ENCODE data around the gene DTL. TPM values are rescaled to one million over a fixed set of nuclear protein-coding genes. Genes with fewer than 3 reads are reported as not detected.
A peak's percentile ranks its signal among the peaks of the same experiment; 100 is the strongest.
"Not testable (repeated sequence)": the region's sequence is repeated elsewhere in the genome, so short reads cannot be mapped to it uniquely, and the experiment has no call there.

DTL gene
- 90.4 and 99.5 TPM in 2 replicates for total RNA-seq

DNA sequence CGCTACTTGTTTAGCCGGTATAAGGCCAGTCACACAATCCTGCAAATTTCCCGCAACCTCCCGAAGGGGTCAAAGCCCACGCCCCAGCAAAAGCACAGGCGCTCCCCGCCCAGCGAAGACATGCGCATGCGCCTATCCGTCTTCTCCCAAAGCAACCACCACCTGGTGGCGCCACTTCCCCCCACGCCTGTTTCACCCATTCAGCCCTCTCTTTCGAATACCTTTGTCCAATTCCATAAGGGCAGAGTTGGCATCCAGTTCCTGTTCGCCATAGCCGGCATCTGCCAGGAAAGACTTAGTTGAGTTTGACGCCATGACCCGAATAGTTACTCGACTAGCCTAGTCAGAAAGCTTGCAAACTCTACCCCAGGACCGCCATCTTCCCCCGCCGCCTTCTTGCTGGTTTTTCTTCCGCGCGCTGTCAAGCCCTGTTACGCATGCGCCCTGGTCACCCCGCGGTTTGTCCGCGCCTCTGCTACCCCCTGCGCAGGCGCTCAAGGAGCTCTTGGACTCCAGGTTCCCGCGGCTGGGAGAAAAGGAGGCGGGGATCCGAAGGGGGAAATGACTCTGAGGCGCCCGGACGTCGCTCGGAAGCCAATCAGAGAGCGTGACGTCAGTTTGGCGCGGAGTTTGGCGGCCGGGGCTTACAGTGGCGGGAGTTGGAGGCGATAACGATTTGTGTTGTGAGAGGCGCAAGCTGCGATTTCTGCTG, at the start of gene DTL, which contains the start of gene INTS7:
Gene DTL, plus strand, starts transcription at position 626 of the 712 bp plus-strand sequence. CDS start 143 bp downstream, outside the sequence.
Gene INTS7, minus strand, starts transcription at position 435 of the 712 bp plus-strand sequence. Its CDS starts 120 bp downstream, at position 315.
- H3K36me3 Mint-ChIP-seq (ENCODE audit: low read depth): peaks cover 37% of the 10 kb centered on the region
- peak within 1 kb of the TSS; percentile 99 for H3K27ac Mint-ChIP-seq
- H3K4me3 Mint-ChIP-seq: peak within 1 kb of the TSS; percentile 98
- H3K4me1 Mint-ChIP-seq: peaks cover 60% of the 10 kb centered on the region
- intact Hi-C loops (cut with micrococcal nuclease): loop anchor here (1.0 to 10.0 kb wide), 11 partner anchors 23 to 820 kb away; partner anchors contain the start of genes ATF3, FLVCR1, LPGAT1 and NEK2
- DNase-seq: peak; percentile 100
- peaks cover 3% of the 10 kb centered on the region for H3K27me3 Mint-ChIP-seq
- H3K9me3 Mint-ChIP-seq: no peaks in the 10 kb centered on the region

DNA sequence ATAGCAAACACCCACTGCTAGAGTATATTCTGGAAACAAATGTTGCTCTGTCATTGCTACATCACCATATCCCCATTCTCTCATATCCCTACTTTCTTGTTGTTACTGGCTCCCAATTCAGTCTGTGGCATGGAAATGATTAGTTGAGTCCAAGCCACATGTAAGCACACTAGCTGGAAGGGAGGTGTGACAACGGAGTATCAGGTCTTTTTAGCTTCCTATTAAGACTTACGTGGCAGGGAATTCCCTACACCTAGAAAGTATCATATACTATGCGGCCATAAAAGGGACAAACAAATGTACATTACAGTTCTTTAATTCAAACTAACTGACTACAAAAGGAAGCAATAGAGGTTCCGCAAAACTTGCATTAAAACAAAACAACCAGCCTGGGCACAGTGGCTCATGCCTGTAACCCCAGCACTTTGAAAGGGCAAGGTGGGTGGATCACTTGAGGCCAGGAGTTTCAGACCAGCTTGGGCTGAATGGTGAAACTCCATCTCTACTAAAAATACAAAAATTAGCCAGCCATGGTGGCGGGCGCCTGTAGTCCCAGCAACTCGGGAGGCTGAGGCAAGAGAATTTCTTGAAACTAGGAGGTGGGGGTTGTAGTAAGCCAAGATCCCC, 48.8 kb upstream of the DTL start:
- intact Hi-C loops (cut with micrococcal nuclease): no loop called here
- Mint-ChIP-seq H3K9me3 (no peaks in the 10 kb centered on the region), H3K27me3 (no peaks in the 10 kb centered on the region), H3K4me1 (peaks cover 9% of the 10 kb centered on the region), H3K36me3 (ENCODE audit: low read depth) (peaks cover 37% of the 10 kb centered on the region), H3K4me3 (no peak overlapping the region), H3K27ac (no peak overlapping the region)
- DNase-seq: no peak

- Mint-ChIP-seq H3K9me3 (no peaks in the 10 kb centered on the region), H3K27me3 (no peaks in the 10 kb centered on the region), H3K36me3 (ENCODE audit: low read depth) (peaks cover 32% of the 10 kb centered on the region), H3K27ac (no peak overlapping the region), H3K4me1 (peaks cover 8% of the 10 kb centered on the region), H3K4me3 (no peak overlapping the region)
- intact Hi-C loops (cut with micrococcal nuclease): no loop called here
- DNase-seq: no peak
These were observed 43.9 kb upstream of the DTL start for GRCh38 chr1:211991695-211992094.

- DNase-seq; H3K27ac Mint-ChIP-seq; H3K4me3 Mint-ChIP-seq; intact Hi-C loops (cut with micrococcal nuclease); H3K4me1 Mint-ChIP-seq; H3K9me3 Mint-ChIP-seq; H3K27me3 Mint-ChIP-seq: not testable (repeated sequence)
- H3K36me3 Mint-ChIP-seq (ENCODE audit: low read depth): peaks cover 47% of the 10 kb centered on the region
These were observed 38.1 kb upstream of the DTL start for GRCh38 chr1:211997426-211997825.

GRCh38 chr1:212002536-212002935, 33.0 kb upstream of the DTL start:
- Mint-ChIP-seq H3K4me3 (no peak overlapping the region), H3K27me3 (no peaks in the 10 kb centered on the region), H3K27ac (no peak overlapping the region), H3K9me3 (no peaks in the 10 kb centered on the region), H3K36me3 (ENCODE audit: low read depth) (peaks cover 54% of the 10 kb centered on the region), H3K4me1 (no peaks in the 10 kb centered on the region)
- no peak for DNase-seq
- intact Hi-C loops (cut with micrococcal nuclease): no loop called here

DNA sequence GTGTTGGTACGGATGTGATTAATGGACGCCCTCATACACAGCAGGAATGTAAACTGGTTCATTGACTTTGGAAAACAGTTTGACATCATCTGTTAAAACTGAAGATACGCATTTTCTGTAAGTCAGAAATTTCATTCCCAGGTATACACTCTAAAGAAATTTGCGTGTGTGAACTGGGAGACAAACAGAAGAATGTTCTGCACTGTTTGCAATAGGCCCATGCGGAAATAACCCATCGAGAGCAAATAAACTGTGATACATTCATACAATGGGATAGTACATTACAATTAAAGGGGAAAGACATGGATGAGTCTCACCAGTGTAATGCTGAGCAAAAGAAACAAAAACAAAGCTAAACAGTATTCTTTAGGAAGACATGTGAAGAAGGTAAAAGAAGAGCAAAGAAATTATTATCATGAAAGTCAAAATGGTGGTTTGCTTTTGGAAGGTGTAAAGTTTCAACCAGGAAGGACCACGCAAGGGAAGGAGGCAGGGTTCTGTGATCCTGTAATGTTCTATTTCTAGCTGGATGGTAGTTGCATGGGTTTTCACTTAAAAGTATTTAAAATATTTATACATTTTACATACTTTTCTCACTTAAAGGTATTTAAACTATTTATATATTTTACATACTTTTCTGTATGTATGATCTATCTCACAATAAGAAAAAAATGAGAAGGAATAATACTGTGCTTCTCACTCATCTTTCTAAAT, 30.5 kb upstream of the DTL start:
- no peaks in the 10 kb centered on the region for H3K4me1 Mint-ChIP-seq
- no peak for DNase-seq
- H3K4me3 Mint-ChIP-seq: no peak overlapping the region
- intact Hi-C loops (cut with micrococcal nuclease): no loop called here
- H3K27me3 Mint-ChIP-seq: no peaks in the 10 kb centered on the region
- H3K36me3 Mint-ChIP-seq (ENCODE audit: low read depth): peaks cover 47% of the 10 kb centered on the region
- no peak overlapping the region for H3K27ac Mint-ChIP-seq
- no peaks in the 10 kb centered on the region for H3K9me3 Mint-ChIP-seq

GRCh38 chr1:212007178-212007577, 28.4 kb upstream of the DTL start:
- no peak overlapping the region for H3K27ac Mint-ChIP-seq
- H3K27me3 Mint-ChIP-seq: no peaks in the 10 kb centered on the region
- no peaks in the 10 kb centered on the region for H3K9me3 Mint-ChIP-seq
- no peak overlapping the region for H3K4me3 Mint-ChIP-seq
- intact Hi-C loops (cut with micrococcal nuclease): no loop called here
- no peak for DNase-seq
- peaks cover 3% of the 10 kb centered on the region for H3K4me1 Mint-ChIP-seq
- peaks cover 40% of the 10 kb centered on the region for H3K36me3 Mint-ChIP-seq (ENCODE audit: low read depth)

- Mint-ChIP-seq H3K4me1 (peaks cover 3% of the 10 kb centered on the region), H3K36me3 (ENCODE audit: low read depth) (peaks cover 34% of the 10 kb centered on the region), H3K9me3 (no peaks in the 10 kb centered on the region), H3K27me3 (no peaks in the 10 kb centered on the region), H3K27ac (no peak overlapping the region), H3K4me3 (no peak overlapping the region)
- intact Hi-C loops (cut with micrococcal nuclease): no loop called here
- no peak for DNase-seq
These were observed 27.7 kb upstream of the DTL start for GRCh38 chr1:212007886-212008285.

- no peaks in the 10 kb centered on the region for H3K27me3 Mint-ChIP-seq
- no peak for DNase-seq
- H3K36me3 Mint-ChIP-seq (ENCODE audit: low read depth): peaks cover 25% of the 10 kb centered on the region
- no peak overlapping the region for H3K27ac Mint-ChIP-seq
- no peaks in the 10 kb centered on the region for H3K9me3 Mint-ChIP-seq
- H3K4me3 Mint-ChIP-seq: no peak overlapping the region
- intact Hi-C loops (cut with micrococcal nuclease): no loop called here
- peaks cover 3% of the 10 kb centered on the region for H3K4me1 Mint-ChIP-seq
These were observed 26.0 kb upstream of the DTL start for GRCh38 chr1:212009561-212009960.

GRCh38 chr1:212010004-212010403, 25.5 kb upstream of the DTL start:
- H3K27ac Mint-ChIP-seq: no peak overlapping the region
- H3K4me3 Mint-ChIP-seq: no peak overlapping the region
- no peak for DNase-seq
- H3K9me3 Mint-ChIP-seq: no peaks in the 10 kb centered on the region
- H3K36me3 Mint-ChIP-seq (ENCODE audit: low read depth): peaks cover 24% of the 10 kb centered on the region
- intact Hi-C loops (cut with micrococcal nuclease): no loop called here
- peaks cover 3% of the 10 kb centered on the region for H3K4me1 Mint-ChIP-seq
- H3K27me3 Mint-ChIP-seq: no peaks in the 10 kb centered on the region

DNA sequence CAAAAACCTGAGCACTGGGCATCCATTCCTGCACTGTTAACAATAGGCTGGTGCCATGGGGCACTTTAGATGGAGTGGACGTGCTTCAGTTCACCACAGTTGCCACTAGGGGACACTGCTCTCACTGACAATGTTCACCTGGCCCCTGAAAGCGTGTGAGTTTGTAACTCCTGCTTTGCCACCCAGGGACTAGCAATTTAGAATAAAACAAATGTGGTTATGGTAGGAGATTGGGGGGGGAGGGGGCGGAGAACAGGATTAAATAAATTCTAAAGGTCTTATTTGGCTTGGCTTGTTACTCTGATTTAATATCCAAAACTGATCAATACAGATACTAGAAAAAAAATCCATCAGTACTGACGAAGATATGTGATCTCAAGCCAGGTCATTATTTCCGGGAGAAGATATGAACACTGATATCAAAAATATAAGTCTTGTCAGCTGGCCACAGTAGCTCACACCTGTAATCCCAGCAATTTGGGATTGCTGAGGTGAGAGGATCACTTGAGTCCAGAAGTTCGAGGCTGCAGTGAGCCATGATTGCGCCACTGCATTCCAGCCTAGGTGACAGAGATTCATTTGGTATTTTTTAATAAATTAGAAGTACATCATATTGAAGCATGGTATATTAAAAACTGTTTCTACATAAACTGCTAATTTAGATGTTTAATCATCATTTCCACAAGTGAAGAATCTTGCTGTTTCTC, 23.4 kb upstream of the DTL start:
- Mint-ChIP-seq H3K4me3 (no peak overlapping the region), H3K9me3 (no peaks in the 10 kb centered on the region), H3K27me3 (no peaks in the 10 kb centered on the region), H3K27ac (no peak overlapping the region), H3K36me3 (ENCODE audit: low read depth) (peaks cover 26% of the 10 kb centered on the region), H3K4me1 (peaks cover 3% of the 10 kb centered on the region)
- DNase-seq: peak; percentile 89
- intact Hi-C loops (cut with micrococcal nuclease): loop anchor here (1.0 kb wide), 5 partner anchors 23 to 444 kb away; partner anchors contain the start of genes DTL and INTS7

GRCh38 chr1:212013672-212014071, 21.9 kb upstream of the DTL start:
- Mint-ChIP-seq H3K36me3 (ENCODE audit: low read depth) (peaks cover 27% of the 10 kb centered on the region), H3K4me1 (peaks cover 3% of the 10 kb centered on the region), H3K9me3 (no peaks in the 10 kb centered on the region), H3K27ac (no peak overlapping the region), H3K4me3 (no peak overlapping the region), H3K27me3 (no peaks in the 10 kb centered on the region)
- intact Hi-C loops (cut with micrococcal nuclease): no loop called here
- no peak for DNase-seq

GRCh38 chr1:212020975-212021374, 14.6 kb upstream of the DTL start:
- H3K36me3 Mint-ChIP-seq (ENCODE audit: low read depth): peaks cover 48% of the 10 kb centered on the region
- DNase-seq: no peak
- peaks cover 8% of the 10 kb centered on the region for H3K9me3 Mint-ChIP-seq
- no peak overlapping the region for H3K4me3 Mint-ChIP-seq
- H3K27ac Mint-ChIP-seq: no peak overlapping the region
- intact Hi-C loops (cut with micrococcal nuclease): no loop called here
- H3K27me3 Mint-ChIP-seq: no peaks in the 10 kb centered on the region
- H3K4me1 Mint-ChIP-seq: peaks cover 12% of the 10 kb centered on the region
